ENCODE data around the gene DLEC1.

DLEC1 gene

DNA sequence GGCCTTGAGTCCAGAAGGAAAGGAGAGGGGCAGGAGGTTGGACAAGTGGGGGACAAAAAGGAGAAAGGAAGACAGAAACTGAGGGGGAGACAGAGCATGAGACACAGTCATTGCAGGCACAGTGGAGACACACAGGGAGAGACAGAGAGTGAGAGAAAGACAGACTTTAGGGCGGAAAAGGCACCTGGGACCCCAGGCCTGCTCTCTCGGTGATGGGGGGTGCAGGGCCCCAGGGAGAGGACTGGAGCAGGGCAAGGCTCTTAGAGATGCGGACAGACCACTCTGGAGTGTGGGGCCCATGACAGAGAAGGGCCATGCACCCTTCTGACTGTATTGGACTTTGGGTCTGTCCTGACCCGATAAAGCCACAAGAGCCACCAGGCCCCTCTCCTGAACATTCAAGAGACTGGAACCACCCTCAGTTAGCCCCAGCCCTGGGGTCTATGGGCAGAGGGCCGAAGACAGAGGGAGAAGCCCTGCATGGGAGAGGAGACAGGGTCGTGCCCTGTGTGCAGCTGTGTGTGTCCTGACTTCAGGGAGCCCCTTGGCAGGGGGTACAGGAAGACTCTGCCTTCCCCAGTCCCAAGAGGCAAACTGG lies 22.1 kb upstream of the DLEC1 start:
- H3K36me3 ChIP-seq (ENCODE audit: control insufficient read depth, insufficient read depth, low read length), result no peaks in the 10 kb centered on the region

DNA sequence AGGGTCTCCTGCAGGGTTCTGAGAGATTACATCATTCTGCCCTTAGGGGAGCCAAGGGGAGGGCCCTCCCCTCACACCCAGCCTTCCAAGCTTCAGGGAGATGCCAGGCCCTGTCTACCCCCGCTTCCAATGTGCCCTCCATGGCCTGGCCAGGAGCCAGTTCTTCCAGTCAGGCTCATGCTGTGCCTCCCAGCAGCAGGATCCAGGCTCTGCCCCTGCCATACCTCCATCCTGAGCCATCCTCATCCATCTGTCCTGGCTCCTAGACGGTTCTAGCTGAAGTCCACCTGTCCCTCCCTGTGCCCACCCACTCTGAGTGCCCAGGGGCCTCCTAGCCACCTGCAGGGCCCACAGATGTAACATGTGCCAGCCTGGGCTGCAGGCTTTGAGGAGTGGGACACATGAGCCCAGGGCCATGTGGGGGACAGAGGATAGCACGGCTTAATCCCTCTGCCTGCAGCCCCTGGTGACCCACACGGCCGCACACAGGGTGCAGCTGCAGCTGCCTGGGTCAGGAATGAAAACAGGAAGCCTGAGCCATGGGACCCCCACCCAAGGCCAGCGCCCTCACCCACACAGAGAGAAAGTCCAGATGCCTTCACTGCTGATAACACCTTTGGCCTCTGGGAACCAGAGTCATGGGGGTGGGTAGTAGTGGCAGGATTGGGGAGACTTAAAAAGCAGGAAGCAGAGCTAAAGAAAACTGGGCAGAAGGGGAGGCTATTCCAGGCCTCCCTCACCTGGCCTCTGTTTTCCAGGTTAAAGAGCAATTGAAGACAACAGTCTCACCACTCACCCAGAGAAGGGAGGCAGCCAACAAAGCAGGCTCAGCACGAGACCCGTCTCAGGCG lies 21.3 kb upstream of the DLEC1 start:
- TF ChIP-seq, protein P1, sequence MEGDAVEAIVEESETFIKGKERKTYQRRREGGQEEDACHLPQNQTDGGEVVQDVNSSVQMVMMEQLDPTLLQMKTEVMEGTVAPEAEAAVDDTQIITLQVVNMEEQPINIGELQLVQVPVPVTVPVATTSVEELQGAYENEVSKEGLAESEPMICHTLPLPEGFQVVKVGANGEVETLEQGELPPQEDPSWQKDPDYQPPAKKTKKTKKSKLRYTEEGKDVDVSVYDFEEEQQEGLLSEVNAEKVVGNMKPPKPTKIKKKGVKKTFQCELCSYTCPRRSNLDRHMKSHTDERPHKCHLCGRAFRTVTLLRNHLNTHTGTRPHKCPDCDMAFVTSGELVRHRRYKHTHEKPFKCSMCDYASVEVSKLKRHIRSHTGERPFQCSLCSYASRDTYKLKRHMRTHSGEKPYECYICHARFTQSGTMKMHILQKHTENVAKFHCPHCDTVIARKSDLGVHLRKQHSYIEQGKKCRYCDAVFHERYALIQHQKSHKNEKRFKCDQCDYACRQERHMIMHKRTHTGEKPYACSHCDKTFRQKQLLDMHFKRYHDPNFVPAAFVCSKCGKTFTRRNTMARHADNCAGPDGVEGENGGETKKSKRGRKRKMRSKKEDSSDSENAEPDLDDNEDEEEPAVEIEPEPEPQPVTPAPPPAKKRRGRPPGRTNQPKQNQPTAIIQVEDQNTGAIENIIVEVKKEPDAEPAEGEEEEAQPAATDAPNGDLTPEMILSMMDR (IDR thresholded peaks at IDR 0.05), result no peak
- no peak overlapping the region for H3K27ac ChIP-seq
- H3K27me3 ChIP-seq (ENCODE audit: control insufficient read depth, insufficient read depth, low read length), result no peaks in the 10 kb centered on the region
- H3K79me2 ChIP-seq, result no peaks in the 10 kb centered on the region
- no peak overlapping the region for H3K4me2 ChIP-seq (ENCODE audit: low read length)
- no peaks in the 10 kb centered on the region for H3K4me1 ChIP-seq
- H2AFZ ChIP-seq, result no peak overlapping the region
- H3K36me3 ChIP-seq (ENCODE audit: control insufficient read depth, insufficient read depth, low read length), result no peaks in the 10 kb centered on the region
- no peak overlapping the region for H3K4me3 ChIP-seq (ENCODE audit: low read depth, low read length)
- no peaks in the 10 kb centered on the region for H3K9me3 ChIP-seq (ENCODE audit: control insufficient read depth, low read length)
- no peak overlapping the region for H3K9ac ChIP-seq

More for the DNA sequence above, 22.1 kb upstream of the DLEC1 start:
- TF ChIP-seq, protein P1 (IDR thresholded peaks at IDR 0.05), result no peak
- no peak overlapping the region for H2AFZ ChIP-seq
- no peak overlapping the region for H3K4me3 ChIP-seq (ENCODE audit: low read depth, low read length)
- no peak overlapping the region for H3K27ac ChIP-seq
- no peak overlapping the region for H3K4me2 ChIP-seq (ENCODE audit: low read length)
- no peaks in the 10 kb centered on the region for H3K4me1 ChIP-seq
- H3K79me2 ChIP-seq, result no peaks in the 10 kb centered on the region
- H3K27me3 ChIP-seq (ENCODE audit: control insufficient read depth, insufficient read depth, low read length), result no peaks in the 10 kb centered on the region
- H3K9ac ChIP-seq, result no peak overlapping the region
- no peaks in the 10 kb centered on the region for H3K9me3 ChIP-seq (ENCODE audit: control insufficient read depth, low read length)

DNA sequence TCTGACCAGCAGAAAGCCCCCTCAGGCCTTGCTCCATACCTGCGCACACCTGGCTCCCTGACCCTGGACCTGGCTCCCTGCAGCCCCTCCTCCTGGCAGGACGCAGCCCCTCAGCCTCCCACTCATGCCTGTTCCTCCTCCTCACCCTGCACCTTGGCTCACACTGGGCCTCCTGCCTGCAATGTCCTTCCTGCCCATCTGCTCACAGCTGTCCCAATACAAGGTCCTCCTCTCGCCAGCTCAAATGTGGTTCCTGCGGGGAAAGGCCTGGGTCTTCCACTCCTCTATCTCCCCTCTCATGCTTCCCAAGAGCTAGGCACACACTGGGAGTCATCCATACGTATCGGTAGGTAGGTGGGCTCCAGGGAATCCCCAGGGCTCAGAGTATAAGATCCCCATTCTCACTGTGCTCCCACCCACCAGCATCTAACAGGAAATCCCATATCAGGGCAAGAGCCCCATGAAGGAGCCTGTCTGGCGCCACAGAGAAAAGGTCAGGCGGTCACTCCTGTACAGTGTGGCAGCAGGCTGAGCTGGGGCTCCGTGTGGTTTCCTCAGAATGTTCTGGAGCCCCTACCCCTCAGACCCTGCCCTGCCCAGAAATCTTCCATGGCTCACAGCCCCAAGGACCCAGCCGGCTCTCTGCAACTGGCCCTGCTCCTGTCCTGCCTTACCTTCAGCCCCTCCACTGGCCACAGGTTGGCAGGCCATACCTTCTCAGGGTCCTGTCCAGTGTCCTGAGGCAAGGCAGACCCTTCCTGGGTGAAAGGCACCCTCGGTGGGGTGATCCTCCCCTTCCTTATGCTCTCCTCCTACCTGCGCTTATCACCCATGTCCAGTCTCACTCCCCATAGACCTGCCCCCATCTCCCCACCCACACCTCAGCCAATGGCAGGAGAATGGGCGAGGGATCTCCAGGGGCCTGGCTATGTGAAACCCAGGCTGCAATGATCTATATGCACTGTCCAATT lies 20.4 kb upstream of the DLEC1 start:
- TF ChIP-seq, protein P1 (IDR thresholded peaks at IDR 0.05), result no peak
- Histone ChIP-seq H3K4me1 (no peaks in the 10 kb centered on the region), H3K27me3 (ENCODE audit: control insufficient read depth, insufficient read depth, low read length) (no peaks in the 10 kb centered on the region), H3K27ac (no peak overlapping the region), H3K4me2 (ENCODE audit: low read length) (no peak overlapping the region), H3K79me2 (no peaks in the 10 kb centered on the region), H3K9ac (no peak overlapping the region), H3K4me3 (ENCODE audit: low read depth, low read length) (no peak overlapping the region), H3K36me3 (ENCODE audit: control insufficient read depth, insufficient read depth, low read length) (no peaks in the 10 kb centered on the region), H3K9me3 (ENCODE audit: control insufficient read depth, low read length) (no peaks in the 10 kb centered on the region), H2AFZ (no peak overlapping the region)

DNA sequence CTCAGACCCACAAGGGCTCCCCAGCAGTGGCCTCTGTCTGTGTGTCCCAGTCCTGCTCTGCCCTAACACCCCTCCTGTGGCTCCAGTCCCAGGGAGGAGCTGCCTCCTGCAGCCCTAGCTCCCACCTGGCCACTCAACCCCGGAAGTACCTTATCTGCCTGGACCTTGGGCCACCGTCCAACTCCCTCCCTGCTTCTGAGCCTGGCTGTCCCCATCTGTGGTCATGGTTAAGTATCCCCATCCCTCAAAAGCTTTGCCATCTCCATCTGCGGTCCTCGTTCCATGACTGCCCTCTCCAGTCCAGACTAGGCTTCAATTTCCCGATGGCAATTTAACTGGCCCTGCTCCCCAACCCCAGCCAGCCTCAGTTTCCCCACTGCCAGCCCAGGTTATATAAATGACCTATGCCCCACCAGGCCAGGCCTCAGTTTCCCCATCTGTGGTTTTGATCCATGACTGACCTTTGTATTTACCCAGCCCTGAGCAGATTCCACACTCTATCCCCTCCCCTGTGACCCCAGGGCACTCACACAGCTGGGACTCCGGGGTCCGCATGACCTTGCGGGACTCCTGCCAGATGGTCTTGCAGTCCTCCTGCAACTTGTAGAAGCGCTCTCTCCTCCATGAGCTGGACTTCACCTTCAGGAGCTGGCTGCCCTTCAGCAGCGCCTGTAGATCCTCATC lies 19.2 kb upstream of the DLEC1 start:
- Histone ChIP-seq H3K4me3 (ENCODE audit: low read depth, low read length) (no peak overlapping the region), H3K36me3 (ENCODE audit: control insufficient read depth, insufficient read depth, low read length) (no peaks in the 10 kb centered on the region), H3K9ac (no peak overlapping the region), H2AFZ (no peak overlapping the region), H3K4me1 (no peaks in the 10 kb centered on the region), H3K27me3 (ENCODE audit: control insufficient read depth, insufficient read depth, low read length) (no peaks in the 10 kb centered on the region), H3K79me2 (no peaks in the 10 kb centered on the region), H3K4me2 (ENCODE audit: low read length) (no peak overlapping the region), H3K9me3 (ENCODE audit: control insufficient read depth, low read length) (no peaks in the 10 kb centered on the region), H3K27ac (no peak overlapping the region)
- TF ChIP-seq, protein P1 (IDR thresholded peaks at IDR 0.05), result no peak
